Measurements from ENCODE around the gene HTR1D.
A peak's percentile ranks its signal among the peaks of the same experiment; 100 is the strongest.
"Not testable (repeated sequence)": the region's sequence is repeated elsewhere in the genome, so short reads cannot be mapped to it uniquely, and the experiment has no call there.

Gene HTR1D, protein sequence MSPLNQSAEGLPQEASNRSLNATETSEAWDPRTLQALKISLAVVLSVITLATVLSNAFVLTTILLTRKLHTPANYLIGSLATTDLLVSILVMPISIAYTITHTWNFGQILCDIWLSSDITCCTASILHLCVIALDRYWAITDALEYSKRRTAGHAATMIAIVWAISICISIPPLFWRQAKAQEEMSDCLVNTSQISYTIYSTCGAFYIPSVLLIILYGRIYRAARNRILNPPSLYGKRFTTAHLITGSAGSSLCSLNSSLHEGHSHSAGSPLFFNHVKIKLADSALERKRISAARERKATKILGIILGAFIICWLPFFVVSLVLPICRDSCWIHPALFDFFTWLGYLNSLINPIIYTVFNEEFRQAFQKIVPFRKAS

DNA sequence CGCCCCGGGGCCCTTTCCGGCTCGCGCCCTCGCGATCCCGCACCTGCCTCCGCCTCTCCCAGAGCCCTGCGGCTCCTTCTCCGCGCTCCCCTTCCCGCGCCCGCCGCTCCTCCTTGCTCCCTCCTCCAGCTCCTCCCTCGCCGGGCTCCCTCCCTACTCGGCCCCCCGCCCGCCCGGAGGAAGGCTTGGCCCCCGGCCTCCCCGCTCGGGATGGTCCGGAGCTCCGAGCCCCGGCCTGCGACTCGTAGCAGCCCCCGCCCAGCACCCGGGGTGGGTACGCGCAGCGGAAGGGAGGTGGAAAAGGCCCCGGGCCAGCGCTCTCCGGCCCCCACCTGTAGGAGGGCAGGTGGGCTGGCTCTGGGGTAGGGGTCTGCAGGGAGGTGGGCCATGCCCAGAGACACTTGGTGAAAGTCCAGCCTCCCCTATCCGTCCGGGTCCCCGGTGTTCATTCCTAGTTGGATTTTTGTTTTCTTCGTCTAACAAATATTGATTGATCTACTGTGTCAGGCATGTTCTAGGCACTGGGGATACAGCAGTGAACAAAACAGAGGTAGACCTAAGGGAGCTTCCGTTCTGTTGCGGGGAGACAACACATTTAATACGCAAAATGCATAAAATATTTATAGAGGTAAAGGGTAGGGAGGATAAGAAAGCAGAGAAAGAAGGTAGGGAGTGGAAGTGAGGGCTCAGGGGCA lies at the start of gene HTR1D:
Gene HTR1D, minus strand, starts transcription at position 82 of the 695 bp plus-strand sequence. CDS start 23,283 bp downstream, outside the sequence.
- DNase-seq (ENCODE audit: low read depth in 2 of 2), result no peak

DNA sequence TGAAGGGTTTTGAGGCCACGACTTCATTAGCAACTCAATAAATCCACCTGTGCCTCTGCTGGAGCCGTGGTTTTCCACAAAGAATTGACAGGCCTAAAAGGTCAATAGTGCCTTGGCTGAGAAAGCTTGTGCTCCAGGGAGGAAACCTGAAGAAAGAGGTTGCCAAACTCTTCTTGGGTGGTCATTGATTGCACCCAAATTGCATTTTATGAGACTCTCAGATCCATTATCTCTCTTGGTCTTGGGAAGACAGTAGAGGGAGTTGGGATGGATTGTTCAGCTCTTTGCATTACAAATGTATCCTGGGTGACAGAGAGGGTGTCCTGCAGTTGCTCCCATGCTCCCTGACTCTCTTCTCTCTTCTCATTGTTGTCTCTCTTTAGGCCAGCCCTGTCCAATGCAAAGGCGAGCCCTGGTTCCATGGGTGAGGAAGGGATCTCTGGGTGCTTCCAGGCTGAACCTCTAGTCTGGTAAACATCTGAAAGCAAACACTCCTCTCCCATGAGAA lies 46.1 kb upstream of the HTR1D start:
- no peak for DNase-seq (ENCODE audit: low read depth in 2 of 2)

DNA sequence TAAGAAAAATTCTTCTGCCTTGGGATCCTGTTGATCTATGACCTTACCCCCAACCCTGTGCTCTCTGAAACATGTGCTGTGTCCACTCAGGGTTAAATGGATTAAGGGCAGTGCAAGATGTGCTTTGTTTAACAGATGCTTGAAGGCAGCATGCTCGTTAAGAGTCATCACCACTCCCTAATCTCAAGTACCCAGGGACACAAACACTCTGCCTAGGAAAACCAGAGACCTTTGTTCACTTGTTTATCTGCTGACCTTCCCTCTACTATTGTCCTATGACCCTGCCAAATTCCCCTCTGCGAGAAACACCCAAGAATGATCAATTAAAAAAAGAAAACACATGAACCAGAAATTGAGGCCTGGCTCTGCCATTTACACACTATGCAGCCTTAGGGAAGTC lies 40.8 kb upstream of the HTR1D start:
- not testable (repeated sequence) for DNase-seq (ENCODE audit: low read depth in 2 of 2)

DNA sequence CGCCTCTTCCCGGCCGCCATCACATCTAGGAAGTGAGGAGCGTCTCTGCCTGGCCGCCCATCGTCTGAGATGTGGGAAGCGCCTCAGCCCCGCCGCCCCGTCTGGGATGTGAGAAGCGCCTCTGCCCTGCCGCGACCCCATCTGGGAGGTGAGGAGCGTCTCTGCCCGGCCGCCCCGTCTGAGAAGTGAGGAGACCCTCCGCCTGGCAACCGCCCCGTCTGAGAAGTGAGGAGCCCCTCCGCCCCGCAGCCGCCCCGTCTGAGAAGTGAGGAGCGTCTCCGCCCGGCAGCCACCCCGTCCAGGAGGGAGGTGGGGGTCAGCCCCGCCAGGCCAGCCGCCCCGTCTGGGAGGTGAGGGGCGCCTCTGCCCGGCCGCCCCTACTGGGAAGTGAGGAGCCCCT lies 40.1 kb upstream of the HTR1D start:
- not testable (repeated sequence) for DNase-seq (ENCODE audit: low read depth in 2 of 2)

DNA sequence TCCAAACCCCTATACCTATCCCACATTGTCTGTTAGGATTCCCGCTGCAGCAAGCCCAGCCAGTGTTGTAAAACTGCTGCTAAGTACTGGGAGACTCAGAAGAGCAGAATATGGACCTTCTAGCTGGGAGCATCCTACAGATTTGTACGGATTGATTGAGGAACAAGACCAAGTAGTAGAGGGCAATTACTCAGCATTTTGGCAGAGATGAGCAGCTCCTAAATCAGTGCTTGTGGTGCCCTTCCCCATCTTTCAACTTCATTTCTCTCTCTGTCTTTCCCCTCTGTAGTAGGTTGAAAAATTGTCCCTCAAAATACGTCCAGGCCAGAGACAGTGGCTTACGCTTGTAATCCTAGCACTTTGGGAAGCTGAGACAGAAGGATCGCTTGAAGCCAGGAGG lies 37.3 kb upstream of the HTR1D start:
- DNase-seq (ENCODE audit: low read depth in 2 of 2), result no peak

DNA sequence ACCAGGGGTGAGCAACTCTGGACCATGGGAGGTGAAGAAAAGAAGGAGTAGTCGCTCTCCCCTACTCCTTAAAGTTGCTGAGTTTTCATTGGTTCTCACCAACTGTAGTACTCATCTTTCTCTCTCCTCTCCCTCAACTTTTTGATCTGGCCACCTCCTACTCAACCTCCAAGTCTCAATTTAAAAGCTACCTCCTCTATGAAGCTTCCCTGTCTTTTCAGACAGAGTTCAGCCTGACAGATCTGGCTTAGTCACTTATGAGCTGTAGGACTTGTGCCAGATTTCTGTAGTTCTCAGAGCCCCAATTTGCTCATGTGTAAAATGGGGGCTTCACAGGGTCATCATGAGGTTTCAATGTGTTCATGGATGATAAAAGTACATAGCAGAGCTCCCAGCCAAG lies 34.5 kb upstream of the HTR1D start:
- DNase-seq (ENCODE audit: low read depth in 2 of 2), result no peak

DNA sequence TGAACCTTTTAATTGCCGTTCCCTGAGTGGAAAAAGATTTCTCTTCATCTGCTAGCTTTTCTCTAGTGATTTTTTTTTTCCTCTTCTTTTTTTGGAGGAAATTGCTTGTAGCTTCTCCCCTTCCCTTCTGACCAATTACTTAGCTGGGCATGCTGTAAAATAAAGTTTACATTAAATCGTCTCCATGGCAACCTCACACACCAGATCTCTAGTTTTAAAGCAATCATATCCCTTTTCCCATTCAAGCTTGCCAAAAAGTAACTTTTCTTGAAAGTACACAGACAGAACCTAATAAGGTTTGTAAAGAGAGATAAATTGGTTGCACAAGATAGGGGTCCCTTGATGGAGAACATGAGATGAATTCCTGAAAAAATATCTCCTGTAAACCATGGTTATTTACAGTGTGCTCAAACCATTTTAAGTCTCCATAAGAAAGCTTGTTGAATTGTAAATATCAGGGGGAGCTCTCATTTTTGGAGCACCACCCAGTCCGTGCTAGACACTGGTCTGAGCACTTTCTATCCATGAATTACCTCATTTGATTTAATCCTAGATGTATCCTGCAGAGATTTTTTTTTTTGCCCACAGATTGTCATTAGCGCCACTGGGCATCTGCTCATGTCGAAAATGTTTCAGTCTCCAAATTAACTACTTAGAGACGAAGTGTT lies 32.6 kb upstream of the HTR1D start:
- DNase-seq (ENCODE audit: low read depth in 2 of 2), result no peak

DNA sequence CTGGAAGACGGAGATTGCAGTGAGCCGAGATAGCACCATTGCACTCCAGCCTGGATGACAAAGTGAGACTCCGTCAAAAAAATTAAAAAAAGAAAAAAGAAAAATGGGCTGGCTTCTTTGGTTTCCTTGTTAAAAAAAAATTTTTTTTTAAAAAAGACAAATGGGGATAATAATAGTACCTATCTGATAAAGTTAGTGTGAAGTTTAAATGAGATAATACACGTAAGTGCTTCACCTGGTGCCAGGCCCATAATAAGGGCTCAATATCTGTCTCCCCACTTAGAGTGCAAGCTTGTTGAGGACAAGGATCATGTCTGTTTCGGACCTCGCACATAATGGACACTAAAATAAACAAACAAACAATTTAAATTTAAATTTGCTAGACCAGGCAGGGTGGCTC lies 30.0 kb upstream of the HTR1D start:
- DNase-seq (ENCODE audit: low read depth in 2 of 2), result no peak

DNA sequence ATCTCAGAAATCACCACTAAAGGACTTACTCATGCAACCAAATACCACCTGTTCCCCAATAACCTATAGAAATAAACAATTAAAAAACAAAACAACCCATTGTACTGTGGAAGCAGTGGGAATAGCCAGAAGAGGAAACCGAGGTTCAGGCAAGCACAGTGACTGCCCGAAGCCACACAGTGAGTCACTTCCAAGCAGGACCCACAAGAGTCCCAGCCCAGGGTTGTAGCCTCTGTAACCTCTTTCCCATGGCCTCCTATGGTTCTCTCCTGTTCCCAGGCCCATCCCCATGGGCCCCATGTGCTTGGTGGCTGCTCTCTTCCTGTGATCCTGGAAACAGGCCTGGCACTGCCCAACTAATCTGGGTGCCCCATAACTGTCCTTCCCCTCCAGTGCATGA lies 29.0 kb upstream of the HTR1D start:
- no peak for DNase-seq (ENCODE audit: low read depth in 2 of 2)

DNA sequence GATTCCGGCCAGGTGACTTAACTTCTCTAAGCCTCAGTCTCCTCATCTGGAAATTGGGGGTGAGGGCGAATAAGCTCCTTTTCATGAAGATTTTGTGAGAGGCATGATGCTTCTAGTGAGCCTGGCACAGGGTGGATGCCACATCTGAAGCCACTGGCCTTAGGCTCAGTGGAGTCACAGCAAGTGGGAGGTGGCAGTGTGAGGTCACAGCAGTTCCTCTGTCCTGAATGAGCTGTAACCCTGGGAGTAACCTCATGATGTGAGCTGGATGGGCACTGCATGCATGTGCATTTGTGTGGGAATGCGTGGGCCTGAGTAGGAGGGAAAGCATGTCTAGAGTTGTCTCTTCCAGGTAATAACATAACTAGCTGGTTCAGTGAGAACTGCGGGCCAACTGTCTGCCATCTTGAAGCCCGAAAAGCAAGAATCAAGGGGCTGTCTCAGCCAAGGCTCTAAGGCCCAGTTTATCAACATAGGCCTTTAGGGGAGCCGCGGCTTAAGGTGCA lies 27.0 kb upstream of the HTR1D start:
- no peak for DNase-seq (ENCODE audit: low read depth in 2 of 2)

DNA sequence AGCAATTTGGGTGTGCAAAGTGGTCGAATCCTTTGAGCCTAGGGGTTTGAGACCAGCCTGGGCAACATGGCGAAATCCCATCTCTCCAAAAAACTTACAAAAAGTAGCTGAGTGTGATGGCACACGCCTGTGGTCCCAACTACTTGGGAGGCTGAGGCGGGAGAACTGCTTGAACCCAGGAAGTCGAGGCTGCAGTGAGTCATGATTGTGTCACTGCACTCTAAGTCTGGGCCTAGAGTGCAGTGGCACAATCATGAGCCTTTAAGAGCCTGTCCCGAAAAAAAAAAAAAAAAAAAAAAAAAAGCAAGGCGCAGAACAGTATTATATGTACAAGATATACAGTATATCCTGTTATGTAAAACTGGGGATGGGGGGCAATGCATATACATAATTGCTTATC lies 25.1 kb upstream of the HTR1D start:
- no peak for DNase-seq (ENCODE audit: low read depth in 2 of 2)

DNA sequence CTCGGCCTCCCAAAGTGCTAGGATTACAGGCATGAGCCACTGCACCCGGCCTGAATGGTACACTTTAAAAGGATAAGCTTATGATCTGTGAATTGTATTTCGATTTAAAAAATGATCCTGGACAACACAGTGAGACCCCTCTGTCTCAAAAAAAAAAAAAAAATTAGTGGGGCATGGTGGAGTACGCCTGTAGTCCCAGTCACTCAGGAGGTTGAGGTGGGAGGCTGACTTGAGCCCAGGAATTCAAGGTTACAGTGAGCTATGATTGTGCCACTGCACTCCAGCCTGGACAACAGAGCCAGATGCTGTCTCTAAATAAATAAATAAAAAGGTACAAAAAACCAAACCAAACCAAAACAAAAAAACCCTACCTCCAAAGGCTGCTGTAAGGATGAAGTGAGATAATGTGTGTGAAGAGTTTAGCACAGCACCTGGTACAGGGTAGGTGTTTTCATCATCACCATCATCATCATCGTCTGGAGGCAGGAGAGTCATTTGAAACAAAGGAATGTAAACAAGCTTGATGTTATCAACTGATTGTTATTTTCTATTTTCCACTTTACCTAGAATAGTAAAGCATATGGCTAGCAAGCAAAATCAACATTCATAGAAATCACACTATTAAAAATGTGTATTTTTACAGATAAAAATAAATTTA lies 22.5 kb upstream of the HTR1D start:
- DNase-seq (ENCODE audit: low read depth in 2 of 2), result no peak

DNA sequence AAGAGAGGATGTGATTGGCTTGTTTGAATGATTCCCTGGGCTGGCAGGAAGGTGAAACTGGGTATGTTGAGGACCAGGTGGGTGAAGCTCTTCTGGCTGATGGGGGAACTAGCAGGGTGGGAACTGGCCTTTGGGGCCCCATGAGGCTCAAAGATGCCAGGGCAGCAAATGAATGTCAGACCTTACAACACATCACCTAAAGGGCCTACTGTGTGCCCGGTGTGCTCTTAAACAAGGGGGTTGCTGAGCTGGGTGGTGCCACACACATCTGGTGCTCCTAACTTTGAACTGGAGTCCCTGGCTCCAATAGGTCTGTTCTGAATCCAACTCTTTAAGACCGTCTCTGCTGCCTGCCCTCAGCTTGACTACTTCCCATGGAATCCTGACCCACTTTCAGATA lies 21.3 kb upstream of the HTR1D start:
- no peak for DNase-seq (ENCODE audit: low read depth in 2 of 2)

DNA sequence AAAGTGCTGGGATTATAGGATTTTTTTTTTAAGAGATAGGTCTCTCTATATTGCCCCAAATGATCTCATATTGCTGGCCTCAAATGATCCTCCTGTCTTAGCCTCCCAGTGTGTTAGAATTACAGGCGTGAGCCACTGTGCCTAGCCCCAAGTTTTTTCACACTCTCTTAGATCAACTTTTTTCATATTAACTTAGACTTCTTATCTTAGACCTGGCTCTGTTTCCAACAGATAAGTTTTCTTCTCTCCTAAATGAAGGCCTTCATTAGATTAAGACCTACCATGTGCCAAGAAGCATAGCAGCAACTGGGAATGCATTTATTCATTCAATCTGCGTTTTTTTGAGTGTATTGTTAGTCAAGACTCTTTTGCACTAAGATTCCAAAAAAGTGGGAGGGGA lies 20.2 kb upstream of the HTR1D start:
- DNase-seq (ENCODE audit: low read depth in 2 of 2), result no peak

DNA sequence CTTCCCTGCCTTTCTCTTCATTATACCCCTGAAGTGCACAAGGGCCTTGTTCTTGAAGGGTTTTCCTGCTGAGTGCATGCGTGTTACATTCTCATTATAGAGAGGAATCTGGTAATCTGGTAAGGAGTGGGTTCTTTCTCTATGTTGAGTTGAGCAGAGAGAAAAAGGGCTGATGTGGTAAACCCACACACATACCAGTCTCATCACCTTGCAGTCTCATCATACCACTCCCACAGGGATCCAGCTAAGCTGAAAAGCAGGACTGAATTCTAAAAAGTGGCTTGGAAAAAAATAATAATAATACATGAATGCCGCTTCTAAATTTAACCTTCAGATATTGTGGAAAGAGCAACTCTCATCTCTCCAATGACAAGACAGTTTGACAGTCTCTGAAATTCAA lies 10.5 kb upstream of the HTR1D start:
- DNase-seq (ENCODE audit: low read depth in 2 of 2), result no peak

DNA sequence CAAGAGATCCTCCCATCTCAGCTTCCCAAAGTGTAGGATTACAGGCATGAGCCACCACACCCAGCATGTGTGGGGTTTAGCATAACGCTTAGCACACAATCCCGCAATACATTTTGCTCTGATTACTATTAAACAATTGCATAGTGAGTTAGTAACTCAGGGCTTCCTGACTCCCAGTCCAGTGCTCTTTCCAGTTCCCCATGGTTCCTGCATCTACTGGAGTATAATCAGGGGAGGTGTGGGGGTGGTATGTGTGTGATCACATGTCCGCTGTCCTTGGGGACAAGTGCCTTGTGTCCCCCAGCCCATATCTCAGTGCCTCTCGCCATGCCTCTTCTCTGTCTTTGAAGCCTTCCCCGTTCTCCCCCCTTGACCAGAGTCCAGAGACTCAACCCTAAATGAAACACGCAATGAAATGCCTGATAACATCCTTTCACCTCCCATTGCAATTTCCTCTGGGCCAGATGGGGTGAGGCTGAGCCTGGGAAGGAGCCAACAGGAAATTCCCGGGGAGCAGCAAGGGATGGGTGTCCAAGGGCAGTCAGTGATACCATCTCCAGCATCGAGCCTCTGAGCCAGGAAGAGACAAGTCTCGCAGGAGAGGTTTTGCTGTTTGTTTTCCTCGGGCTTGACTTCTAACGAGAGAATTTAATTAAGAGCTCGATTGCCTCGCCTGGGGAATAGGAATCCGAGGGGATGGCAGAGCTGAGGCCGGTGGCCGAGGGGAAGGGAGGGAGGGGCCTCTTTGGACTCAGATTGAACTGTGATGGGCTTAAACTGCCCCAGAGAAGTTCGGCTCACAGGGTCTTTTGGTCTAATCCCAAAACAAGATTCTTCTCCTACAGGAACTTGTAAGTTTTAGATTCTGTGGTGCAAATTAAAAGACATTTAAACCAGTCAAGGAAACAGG lies 7.7 kb upstream of the HTR1D start:
- peak; percentile 37 to 44 for DNase-seq (ENCODE audit: low read depth in 2 of 2)

DNA sequence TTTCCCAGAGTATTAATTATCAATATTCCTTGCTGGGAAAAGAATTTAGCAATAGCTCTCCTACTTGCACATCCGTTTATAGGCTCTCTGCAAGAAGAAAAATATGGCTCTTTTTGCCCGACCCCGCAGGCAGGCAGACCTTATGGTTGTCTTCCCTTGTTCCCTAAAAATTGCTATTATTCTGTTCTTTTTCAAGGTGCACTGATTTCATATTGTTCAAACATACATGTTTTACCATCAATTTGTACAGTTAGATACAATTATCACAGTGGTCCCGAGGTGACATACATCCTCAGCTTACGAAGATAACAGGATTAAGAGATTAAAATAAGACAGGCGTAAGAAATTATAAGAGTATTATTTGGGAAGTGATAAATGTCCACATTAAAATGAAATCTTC lies 6.7 kb upstream of the HTR1D start:
- not testable (repeated sequence) for DNase-seq (ENCODE audit: low read depth in 2 of 2)

DNA sequence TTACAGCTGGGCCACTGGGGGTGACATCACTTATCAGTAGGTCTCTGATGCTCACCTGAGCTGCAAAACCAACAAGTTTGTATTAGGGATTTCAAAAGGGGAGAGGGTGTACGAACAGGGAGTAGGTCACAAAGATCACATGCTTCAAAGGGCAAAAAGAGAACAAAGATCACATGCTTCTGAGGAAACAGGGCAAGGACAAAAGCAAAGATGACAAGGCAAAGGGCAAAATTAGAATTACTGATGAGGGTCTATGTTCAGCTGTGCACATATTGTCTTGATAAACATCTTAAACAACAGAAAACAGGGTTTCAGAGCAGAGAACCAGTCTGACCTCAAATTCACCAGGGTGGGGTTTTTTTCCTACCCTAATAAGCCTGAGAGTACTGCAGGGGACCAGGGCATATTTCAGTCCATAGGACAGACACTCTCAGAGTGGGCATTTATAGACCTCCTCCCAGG lies 6.2 kb upstream of the HTR1D start:
- DNase-seq (ENCODE audit: low read depth in 2 of 2), result not testable (repeated sequence)

DNA sequence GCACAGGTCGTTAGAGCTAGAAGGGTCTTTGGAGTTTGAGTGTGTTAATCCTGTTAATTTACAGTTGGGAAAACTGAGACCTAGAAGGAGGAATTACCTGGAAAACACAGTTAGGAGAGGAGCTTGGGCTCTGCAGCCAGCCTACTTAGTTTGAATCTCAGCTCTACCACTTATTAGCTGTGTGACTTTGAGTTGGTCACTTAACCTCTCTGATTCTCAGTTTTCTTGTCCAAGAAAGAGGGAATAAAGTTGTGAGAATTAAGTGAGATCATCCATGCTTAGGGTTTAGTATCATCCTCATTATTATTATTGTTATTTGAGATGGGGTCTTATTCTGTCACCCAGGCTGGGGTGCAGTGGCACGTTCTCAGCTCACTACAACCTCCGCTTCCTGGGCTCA lies 5.4 kb upstream of the HTR1D start:
- DNase-seq (ENCODE audit: low read depth in 2 of 2), result no peak

DNA sequence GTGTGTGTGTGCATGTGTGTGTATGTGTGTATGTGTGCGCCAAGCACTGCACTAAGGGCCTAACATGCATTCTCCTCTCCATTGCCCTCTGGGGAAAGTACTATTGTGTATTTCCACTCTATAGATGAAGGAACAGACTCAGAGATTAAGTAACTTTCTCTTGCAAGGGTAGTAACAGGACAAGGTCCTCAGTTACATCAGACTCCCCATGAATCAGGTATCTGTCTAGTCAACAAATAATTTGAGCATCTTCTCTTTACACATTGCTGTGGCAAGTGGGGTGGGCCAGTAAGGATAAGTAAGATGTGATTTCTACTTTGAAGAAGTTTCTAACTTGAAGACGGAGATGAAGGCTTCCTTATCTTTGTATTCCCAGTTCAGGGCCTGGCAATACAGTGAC lies 5.0 kb upstream of the HTR1D start:
- DNase-seq (ENCODE audit: low read depth in 2 of 2), result no peak

DNA sequence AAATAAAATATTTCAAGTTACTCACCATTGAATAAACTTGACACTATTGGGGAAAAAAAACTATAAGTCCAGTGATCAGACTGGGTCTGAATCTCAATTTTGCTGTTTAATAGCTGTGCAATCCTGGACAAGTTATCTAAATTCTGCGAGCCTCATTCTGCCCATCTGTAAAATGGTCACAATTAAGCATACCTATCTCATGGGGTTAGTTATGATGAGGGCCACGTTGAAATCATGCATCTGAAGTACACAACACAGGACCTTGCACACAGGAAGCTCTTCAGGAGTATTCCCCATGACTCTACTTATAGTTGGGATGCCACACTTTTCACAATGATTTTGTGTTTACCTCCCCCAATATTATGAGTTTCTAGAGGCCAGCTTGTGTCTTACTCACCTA lies 3.8 kb upstream of the HTR1D start:
- no peak for DNase-seq (ENCODE audit: low read depth in 2 of 2)
